ENCODE measurements around the gene PRDX6. TPM values are rescaled to one million over a fixed set of nuclear protein-coding genes. Genes with fewer than 3 reads are reported as not detected.

PRDX6 gene
- total and polyA plus RNA-seq, 7 experiments from 2014 or later = 84.8 to 150 (median 107) TPM

- Histone ChIP-seq H3K4me1 (ENCODE audit: control insufficient read depth in 2 of 2, insufficient read depth in 2 of 2, low read length in 2 of 2) (peaks cover 20 to 31% of the 10 kb centered on the region in 2 donors), H3K36me3 (ENCODE audit: control insufficient read depth in 2 of 3, insufficient read depth in 3 of 3, low read length in 3 of 3) (peaks cover 0 to 6% (median 0%) of the 10 kb centered on the region in 3 experiments), H3K4me3 (ENCODE audit: low read length) (peak overlapping the region; percentile 92), H3K27ac (ENCODE audit: low read depth, low read length) (peak overlapping the region; percentile 78), H3K27me3 (ENCODE audit: control insufficient read depth in 2 of 2, insufficient read depth in 2 of 2, low read length in 2 of 2) (no peaks in the 10 kb centered on the region), H3K9me3 (ENCODE audit: control insufficient read depth in 2 of 3, low read length in 3 of 3) (peaks cover 0 to 1% (median 0%) of the 10 kb centered on the region in 3 experiments)
- POLR2A ChIA-PET = interaction anchor here (0.5 to 3.3 kb wide), 13 partner anchors 10 to 1547 kb away, joined by 3 to 34 read pairs (median 3); partner anchors contain the start of genes GAS5, KLHL20, MRPS14 and RC3H1
- no peak for DNase-seq
- intact Hi-C loops (cut with micrococcal nuclease) = loop anchor here (1.0 to 2.0 kb wide), 9 partner anchors 32 to 1547 kb away; partner anchors contain the start of genes CENPL (in 1 of the 2), DARS2 (in 1 of the 2), MRPS14 (in 1 of the 2) and RABGAP1L (in 1 of the 2)
- Mint-ChIP-seq H3K36me3 (peaks cover 11 to 47% (median 22%) of the 10 kb centered on the region in 5 donors), H3K4me1 (peaks cover 38 to 71% (median 63%) of the 10 kb centered on the region in 7 donors), H3K27me3 (no peaks in the 10 kb centered on the region), H3K4me3 (peak overlapping the region; percentile 82 to 93 (median 89)), H3K27ac (peak overlapping the region; percentile 61 to 96 (median 89)), H3K9me3 (peaks cover 0 to 12% (median 7%) of the 10 kb centered on the region in 11 donors)
- ATAC-seq = no peak
- CTCF ChIA-PET = interaction anchor here (0.9 to 1.4 kb wide), 5 partner anchors 15 to 392 kb away, joined by 3 to 4 read pairs (median 3); partner anchors contain the start of genes CENPL, DARS2, KLHL20 and ZBTB37
Measured at GRCh38 chr1:173476197-173476664, 904 bp upstream of the PRDX6 start.

DNA sequence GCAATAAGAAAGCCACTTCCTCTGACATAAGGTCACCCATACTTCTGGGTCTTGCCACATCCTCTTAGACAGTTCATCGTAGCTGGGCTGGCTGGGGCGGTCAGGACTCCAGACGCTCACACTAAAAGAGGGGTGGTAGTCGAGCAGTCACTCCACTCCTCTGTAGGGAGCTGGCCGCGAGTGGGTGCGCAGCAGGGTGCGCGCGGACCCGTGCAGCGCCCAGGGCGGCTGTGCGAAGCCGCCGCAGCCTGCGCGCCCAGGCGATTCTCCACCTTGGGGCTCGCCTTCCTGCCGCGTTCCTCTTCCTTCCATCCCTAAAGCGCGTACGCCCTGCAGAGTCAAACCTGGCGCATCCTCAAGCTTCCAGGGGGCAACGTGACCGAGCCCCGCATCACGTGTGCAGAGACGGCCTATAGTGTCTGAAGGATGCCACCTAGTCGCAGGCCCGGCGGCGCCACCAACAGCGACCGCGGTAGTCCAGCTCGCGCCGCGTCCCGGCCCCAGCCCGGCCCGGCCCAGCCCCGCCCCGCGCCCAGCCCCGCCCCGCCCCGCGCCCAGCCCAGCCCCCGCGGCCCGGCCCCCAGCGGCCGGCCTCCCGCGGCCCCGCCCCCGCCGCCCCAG is 360 bp upstream of the PRDX6 start:
- Histone ChIP-seq H3K27me3 (ENCODE audit: control insufficient read depth in 2 of 2, insufficient read depth in 2 of 2, low read length in 2 of 2) (no peaks in the 10 kb centered on the region), H3K27ac (ENCODE audit: low read depth, low read length) (peak overlapping the region; percentile 78), H3K9me3 (ENCODE audit: control insufficient read depth in 2 of 3, low read length in 3 of 3) (no peaks in the 10 kb centered on the region), H3K4me3 (ENCODE audit: low read length) (peak overlapping the region; percentile 92), H3K4me1 (ENCODE audit: control insufficient read depth in 2 of 2, insufficient read depth in 2 of 2, low read length in 2 of 2) (peaks cover 20 to 31% of the 10 kb centered on the region in 2 donors), H3K36me3 (ENCODE audit: control insufficient read depth in 2 of 3, insufficient read depth in 3 of 3, low read length in 3 of 3) (peaks cover 0 to 12% (median 0%) of the 10 kb centered on the region in 3 experiments)
- DNase-seq = peak; percentile 65 to 82 (median 78)
- POLR2A ChIA-PET = interaction anchor here (0.5 to 3.3 kb wide), 16 partner anchors 10 to 1547 kb away, joined by 3 to 34 read pairs (median 4); partner anchors contain the start of genes CENPL, DARS2, GAS5 and KLHL20
- intact Hi-C loops (cut with micrococcal nuclease) = loop anchor here (1.0 to 2.0 kb wide), 11 partner anchors 32 to 1546 kb away; partner anchors contain the start of genes CENPL (in 2 of the 2), DARS2 (in 2 of the 2), KLHL20 (in 2 of the 2) and RABGAP1L (in 2 of the 2)
- CTCF ChIA-PET = interaction anchor here (0.9 to 1.4 kb wide), 5 partner anchors 15 to 392 kb away, joined by 3 to 4 read pairs (median 3); partner anchors contain the start of genes CENPL, DARS2, KLHL20 and ZBTB37
- Mint-ChIP-seq H3K9me3 (peaks cover 0 to 6% (median 4%) of the 10 kb centered on the region in 11 donors), H3K4me3 (peak overlapping the region; percentile 82 to 94 (median 91)), H3K27ac (peak overlapping the region; percentile 61 to 96 (median 89)), H3K27me3 (no peaks in the 10 kb centered on the region), H3K4me1 (peaks cover 38 to 72% (median 63%) of the 10 kb centered on the region in 7 donors), H3K36me3 (peaks cover 9 to 47% (median 20%) of the 10 kb centered on the region in 5 donors)
- ATAC-seq = peak; percentile 87

GRCh38 chr1:173478094-173478674 is 1.0 kb downstream of the PRDX6 start:
- Mint-ChIP-seq H3K27ac (peak overlapping the region; percentile 61 to 94 (median 83)), H3K36me3 (peaks cover 12 to 44% (median 20%) of the 10 kb centered on the region in 5 donors), H3K4me3 (peak overlapping the region; percentile 82 to 94 (median 89)), H3K27me3 (no peaks in the 10 kb centered on the region), H3K9me3 (no peaks in the 10 kb centered on the region), H3K4me1 (peaks cover 37 to 70% (median 62%) of the 10 kb centered on the region in 7 donors)
- Histone ChIP-seq H3K4me1 (ENCODE audit: control insufficient read depth in 2 of 2, insufficient read depth in 2 of 2, low read length in 2 of 2) (peaks cover 20 to 31% of the 10 kb centered on the region in 2 donors), H3K27ac (ENCODE audit: low read depth, low read length) (peak overlapping the region; percentile 89), H3K36me3 (ENCODE audit: control insufficient read depth in 2 of 3, insufficient read depth in 3 of 3, low read length in 3 of 3) (peaks cover 0 to 25% (median 5%) of the 10 kb centered on the region in 3 experiments), H3K9me3 (ENCODE audit: control insufficient read depth in 2 of 3, low read length in 3 of 3) (no peaks in the 10 kb centered on the region), H3K4me3 (ENCODE audit: low read length) (peak overlapping the region; percentile 67), H3K27me3 (ENCODE audit: control insufficient read depth in 2 of 2, insufficient read depth in 2 of 2, low read length in 2 of 2) (no peaks in the 10 kb centered on the region)
- ATAC-seq = no peak
- ChIA-PET CTCF (interaction anchor here (0.6 kb wide), 1 partner anchor 1726 kb away, joined by 4 read pairs; no protein-coding TSS in a partner anchor), POLR2A (interaction anchor here (0.7 to 3.3 kb wide), 7 partner anchors 48 to 1993 kb away, joined by 3 to 34 read pairs (median 6); partner anchors contain the start of genes CENPL, DARS2, GAS5 and KLHL20)
- intact Hi-C loops (cut with micrococcal nuclease) = loop anchor here in 1 of 2 donors (2.0 kb wide), 1 partner anchor 1697 kb away; the partner anchor contains the start of gene METTL13
- peak in 2 of 9 donors; percentile 3 to 7 for DNase-seq

- intact Hi-C loops (cut with micrococcal nuclease) = loop anchor here in 1 of 2 donors (2.0 kb wide), 1 partner anchor 1699 kb away; the partner anchor contains the start of gene METTL13
- H3K36me3 Mint-ChIP-seq = peaks cover 10 to 41% (median 17%) of the 10 kb centered on the region in 5 donors
- Histone ChIP-seq H3K4me3 (ENCODE audit: low read length) (no peak overlapping the region), H3K27me3 (ENCODE audit: control insufficient read depth in 2 of 2, insufficient read depth in 2 of 2, low read length in 2 of 2) (no peaks in the 10 kb centered on the region), H3K27ac (ENCODE audit: low read depth, low read length) (peak overlapping the region; percentile 28), H3K36me3 (ENCODE audit: control insufficient read depth in 2 of 3, insufficient read depth in 3 of 3, low read length in 3 of 3) (peaks cover 0 to 37% (median 11%) of the 10 kb centered on the region in 3 experiments), H3K4me1 (ENCODE audit: control insufficient read depth in 2 of 2, insufficient read depth in 2 of 2, low read length in 2 of 2) (peaks cover 20 to 31% of the 10 kb centered on the region in 2 donors), H3K9me3 (ENCODE audit: control insufficient read depth in 2 of 3, low read length in 3 of 3) (no peaks in the 10 kb centered on the region)
- ATAC-seq (no peak), DNase-seq (no peak)
- peak overlapping the region in 7 of 9 donors; percentile 7 to 81 (median 42) for H3K27ac Mint-ChIP-seq
- CTCF ChIA-PET = no interaction called here
- H3K4me1 Mint-ChIP-seq = peaks cover 28 to 57% (median 50%) of the 10 kb centered on the region in 7 donors
- no peaks in the 10 kb centered on the region for H3K27me3 Mint-ChIP-seq
- POLR2A ChIA-PET = no interaction called here
- peak overlapping the region in 5 of 10 donors; percentile 4 to 92 (median 89) for H3K4me3 Mint-ChIP-seq
- H3K9me3 Mint-ChIP-seq = no peaks in the 10 kb centered on the region
Measured at GRCh38 chr1:173479649-173480048, 2.5 kb downstream of the PRDX6 start.

GRCh38 chr1:173481195-173481772 is 4.1 kb downstream of the PRDX6 start:
- intact Hi-C loops (cut with micrococcal nuclease) = no loop called here
- Mint-ChIP-seq H3K9me3 (no peaks in the 10 kb centered on the region), H3K36me3 (peaks cover 15 to 43% (median 28%) of the 10 kb centered on the region in 5 donors), H3K27me3 (no peaks in the 10 kb centered on the region), H3K4me1 (peaks cover 14 to 41% (median 34%) of the 10 kb centered on the region in 7 donors), H3K27ac (peak overlapping the region in 4 of 9 donors; percentile 2 to 39 (median 30)), H3K4me3 (no peak overlapping the region)
- Histone ChIP-seq H3K27ac (ENCODE audit: low read depth, low read length) (no peak overlapping the region), H3K4me3 (ENCODE audit: low read length) (no peak overlapping the region), H3K9me3 (ENCODE audit: control insufficient read depth in 2 of 3, low read length in 3 of 3) (no peaks in the 10 kb centered on the region), H3K27me3 (ENCODE audit: control insufficient read depth in 2 of 2, insufficient read depth in 2 of 2, low read length in 2 of 2) (no peaks in the 10 kb centered on the region), H3K36me3 (ENCODE audit: control insufficient read depth in 2 of 3, insufficient read depth in 3 of 3, low read length in 3 of 3) (peaks cover 4 to 54% (median 11%) of the 10 kb centered on the region in 3 experiments), H3K4me1 (ENCODE audit: control insufficient read depth in 2 of 2, insufficient read depth in 2 of 2, low read length in 2 of 2) (peaks cover 6 to 18% of the 10 kb centered on the region in 2 donors)
- ATAC-seq (no peak), DNase-seq (no peak)
- POLR2A ChIA-PET = interaction anchor here (0.6 to 1.5 kb wide), 2 partner anchors 48 to 355 kb away, joined by 3 read pairs; no protein-coding TSS in a partner anchor
- CTCF ChIA-PET = no interaction called here

Data from naive thymus-derived CD4-positive, alpha-beta T cell (primary cell).